ENCODE results near the gene DSC3. TPM values are rescaled to one million over a fixed set of nuclear protein-coding genes. Genes with fewer than 3 reads are reported as not detected.
"Not testable (repeated sequence)": the region's sequence is repeated elsewhere in the genome, so short reads cannot be mapped to it uniquely, and the experiment has no call there.

Gene DSC3
- total RNA-seq, 4 donors from 2014 or later, result 497 to 826 (median 664) TPM

GRCh38 chr18:31043709-31044108 lies 1.2 kb upstream of the DSC3 start:
- DNase-seq (ENCODE audit: low spot score in 2 of 2), result no peak
- peaks cover 17% of the 10 kb centered on the region for H3K4me1 ChIP-seq
- no peak overlapping the region for H3K27ac ChIP-seq
- WGBS, result 76% methylated on average over 7 of the region's 7 CpGs
- no peak overlapping the region for H3K4me3 ChIP-seq
- no peaks in the 10 kb centered on the region for H3K9me3 ChIP-seq
- TF ChIP-seq EP300 (IDR thresholded peaks at IDR 0.05) (no peak), POLR2AphosphoS5 (IDR thresholded peaks at IDR 0.05) (no peak), POLR2A (IDR thresholded peaks at IDR 0.05) (no peak), CTCF (IDR thresholded peaks at IDR 0.05) (no peak)
- H3K36me3 ChIP-seq, result no peaks in the 10 kb centered on the region
- peaks cover 33% of the 10 kb centered on the region for H3K27me3 ChIP-seq

GRCh38 chr18:31042084-31042405 lies 497 bp downstream of the DSC3 start:
- H3K27me3 ChIP-seq, result peaks cover 33% of the 10 kb centered on the region
- peak overlapping the region; percentile 89 for H3K27ac ChIP-seq
- H3K4me3 ChIP-seq, result peak overlapping the region; percentile 52
- H3K9me3 ChIP-seq, result no peaks in the 10 kb centered on the region
- H3K4me1 ChIP-seq, result peaks cover 8% of the 10 kb centered on the region
- H3K36me3 ChIP-seq, result no peaks in the 10 kb centered on the region
- no peak for DNase-seq (ENCODE audit: low spot score in 2 of 2)
- TF ChIP-seq EP300 (IDR thresholded peaks at IDR 0.05), result no peak
- TF ChIP-seq POLR2AphosphoS5 (IDR thresholded peaks at IDR 0.05), result no peak
- no peak for TF ChIP-seq CTCF (IDR thresholded peaks at IDR 0.05)
- no peak for TF ChIP-seq POLR2A (IDR thresholded peaks at IDR 0.05)
- 0% methylated on average over 3 of the region's 17 CpGs for WGBS

- no peaks in the 10 kb centered on the region for H3K9me3 ChIP-seq
- no peaks in the 10 kb centered on the region for H3K36me3 ChIP-seq
- DNase-seq (ENCODE audit: low spot score in 2 of 2), result no peak
- 5% methylated on average over 46 of the region's 52 CpGs for WGBS
- peaks cover 33% of the 10 kb centered on the region for H3K27me3 ChIP-seq
- H3K27ac ChIP-seq, result peak overlapping the region; percentile 89
- TF ChIP-seq EP300 (IDR thresholded peaks at IDR 0.05) (no peak), POLR2A (IDR thresholded peaks at IDR 0.05) (no peak), POLR2AphosphoS5 (IDR thresholded peaks at IDR 0.05) (no peak), CTCF (IDR thresholded peaks at IDR 0.05) (no peak)
- H3K4me1 ChIP-seq, result peaks cover 8% of the 10 kb centered on the region
- peak overlapping the region; percentile 52 for H3K4me3 ChIP-seq
These were observed 1.1 kb downstream of the DSC3 start for GRCh38 chr18:31041271-31042083.

- Histone ChIP-seq H3K27ac (peak overlapping the region; percentile 89), H3K27me3 (peaks cover 33% of the 10 kb centered on the region), H3K4me1 (peaks cover 8% of the 10 kb centered on the region), H3K9me3 (no peaks in the 10 kb centered on the region), H3K4me3 (peak overlapping the region; percentile 52), H3K36me3 (no peaks in the 10 kb centered on the region)
- TF ChIP-seq EP300 (IDR thresholded peaks at IDR 0.05) (no peak), POLR2AphosphoS5 (IDR thresholded peaks at IDR 0.05) (no peak), POLR2A (IDR thresholded peaks at IDR 0.05) (no peak), CTCF (IDR thresholded peaks at IDR 0.05) (no peak)
- no peak for DNase-seq (ENCODE audit: low spot score in 2 of 2)
- WGBS, result 6% methylated on average over 18 of the region's 18 CpGs
These were observed 1.8 kb downstream of the DSC3 start for GRCh38 chr18:31040686-31041270.

GRCh38 chr18:31039426-31039825 lies 3.1 kb downstream of the DSC3 start:
- no peaks in the 10 kb centered on the region for H3K9me3 ChIP-seq
- peaks cover 33% of the 10 kb centered on the region for H3K27me3 ChIP-seq
- H3K27ac ChIP-seq, result no peak overlapping the region
- peaks cover 8% of the 10 kb centered on the region for H3K4me1 ChIP-seq
- no peak for DNase-seq (ENCODE audit: low spot score in 2 of 2)
- WGBS, result 48% methylated on average over 3 of the region's 3 CpGs
- TF ChIP-seq CTCF (IDR thresholded peaks at IDR 0.05) (no peak), EP300 (IDR thresholded peaks at IDR 0.05) (no peak), POLR2A (IDR thresholded peaks at IDR 0.05) (no peak), POLR2AphosphoS5 (IDR thresholded peaks at IDR 0.05) (no peak)
- peak overlapping the region; percentile 52 for H3K4me3 ChIP-seq
- H3K36me3 ChIP-seq, result no peaks in the 10 kb centered on the region

GRCh38 chr18:31037686-31038085 lies 4.9 kb downstream of the DSC3 start:
- H3K27me3 ChIP-seq, result peaks cover 23% of the 10 kb centered on the region
- WGBS, result 56% methylated on average over 5 of the region's 5 CpGs
- not testable (repeated sequence) for H3K27ac ChIP-seq

More at GRCh38 chr18:31037686-31038085, 4.9 kb downstream of the DSC3 start:
- not testable (repeated sequence) for H3K36me3 ChIP-seq; H3K4me1 ChIP-seq; H3K4me3 ChIP-seq; H3K9me3 ChIP-seq; DNase-seq (ENCODE audit: low spot score in 2 of 2)

All from suprapubic skin (tissue), 4 donors.